Smooth muscle cell (in vitro differentiated cells): ENCODE measurements around the gene CORO1C. TPM values are rescaled to one million over a fixed set of nuclear protein-coding genes. Genes with fewer than 3 reads are reported as not detected.
"Not testable (repeated sequence)": the region's sequence is repeated elsewhere in the genome, so short reads cannot be mapped to it uniquely, and the experiment has no call there.

ENCODE experiments used
- DNase-seq: peaks from one replicate; lab custom pipeline; 2025; ENCODE audit not compliant: unreplicated experiment; lab: John Stamatoyannopoulos, UW
- H2AFZ ChIP-seq: fragments of 200-600 bp; sonication (generic); 2 replicates; pipeline ENCODE4 v1.6.0; 2016; ENCODE audit warnings: antibody characterized with exemption, low read depth, mild to moderate bottlenecking
- H3F3A ChIP-seq: fragments of 200-600 bp; sonication (generic); 2 replicates; pipeline ENCODE4 v1.6.0; 2017; ENCODE audit warnings: antibody characterized with exemption, low read depth
- H3K27ac ChIP-seq: fragments of 200-600 bp; sonication (generic); 2 replicates; pipeline ENCODE4 v1.5.1; 2016; ENCODE audit warnings: low read depth, mild to moderate bottlenecking
- H3K27me3 ChIP-seq: fragments of 200-600 bp; sonication (generic); 2 replicates; pipeline ENCODE4 v1.6.1; 2016; ENCODE audit warnings: low read depth, mild to moderate bottlenecking
- H3K36me3 ChIP-seq: fragments of 200-600 bp; sonication (generic); 2 replicates; pipeline ENCODE4 v1.5.1; 2016; ENCODE audit warnings: low read depth
- H3K4me1 ChIP-seq: fragments of 200-600 bp; sonication (generic); 2 replicates; pipeline ENCODE4 v1.5.1; 2016; ENCODE audit warnings: low read depth
- H3K4me2 ChIP-seq: fragments of 200-600 bp; sonication (generic); 2 replicates; pipeline ENCODE4 v1.6.0; 2016; ENCODE audit warnings: mild to moderate bottlenecking
- H3K4me3 ChIP-seq: fragments of 200-600 bp; sonication (generic); 2 replicates; pipeline ENCODE4 v1.5.1; 2016; ENCODE audit warnings: mild to moderate bottlenecking
- H3K79me2 ChIP-seq: fragments of 200-600 bp; sonication (generic); 2 replicates; pipeline ENCODE4 v1.6.0; 2016; ENCODE audit warnings: low read depth, mild to moderate bottlenecking
- H3K9ac ChIP-seq: fragments of 200-600 bp; sonication (generic); 2 replicates; pipeline ENCODE4 v1.6.0; 2016; ENCODE audit warnings: low read depth
- H3K9me3 ChIP-seq: fragments of 200-600 bp; sonication (generic); replicated peaks from 2 replicates; pipeline ENCODE4 v1.5.1; 2016; ENCODE audit warnings: low read depth
- H4K20me1 ChIP-seq: fragments of 200-600 bp; sonication (generic); 2 replicates; pipeline ENCODE4 v1.6.0; 2016; ENCODE audit warnings: low read depth
- CTCF ChIP-seq: fragments of 200-600 bp; sonication (generic); IDR thresholded peaks from 2 replicates; pipeline ENCODE4 v1.5.1; 2017; ENCODE audit warnings: borderline replicate concordance, mild to moderate bottlenecking, antibody characterized with exemption; ENCODE audit not compliant: insufficient read depth, poor library complexity, severe bottlenecking
- WGBS: methylation state at CpG from one replicate; pipeline ENCODE4 v1.1.7; 2016; ENCODE audit warnings: low lambda C conversion rate; 5-methylcytosine and 5-hydroxymethylcytosine counted together
- polyA plus RNA-seq: library from polyadenylated mRNA; unstranded; fragments of >200 nt; fragmentation: Nextera tagmentation; extraction: Ambion mirVana; gene quantifications from 2 replicates; pipeline ENCODE4 v1.2.1, GENCODE V29; 2016
- total RNA-seq: library from RNA; depleted of rRNA; stranded (reverse); fragments of >200 nt; gene quantifications from 2 replicates; pipeline ENCODE4 v1.2.3, GENCODE V29; 2014

The CORO1C gene
- total and polyA plus RNA-seq, 2 experiments from 2014 or later = 96.7 to 136 TPM

- no peaks in the 10 kb centered on the region for H3K9me3 ChIP-seq
- peaks cover 14% of the 10 kb centered on the region for H3F3A ChIP-seq
- DNase-seq = no peak
- TF ChIP-seq CTCF = no peak
- no peak overlapping the region for H3K9ac ChIP-seq
- no peak overlapping the region for H3K4me3 ChIP-seq
- 96% methylated on average over 7 of the region's 7 CpGs for WGBS
- H2AFZ ChIP-seq = no peak overlapping the region
- H3K27ac ChIP-seq = no peak overlapping the region
- H3K4me1 ChIP-seq = peaks cover 32% of the 10 kb centered on the region
- H3K27me3 ChIP-seq = no peaks in the 10 kb centered on the region
- H3K36me3 ChIP-seq = no peaks in the 10 kb centered on the region
- no peaks in the 10 kb centered on the region for H3K79me2 ChIP-seq
- H4K20me1 ChIP-seq = no peaks in the 10 kb centered on the region
- H3K4me2 ChIP-seq = no peak overlapping the region
Observed at GRCh38 chr12:108633081-108633533, 98.2 kb downstream of the CORO1C start.

GRCh38 chr12:108631261-108631660 lies 100.1 kb downstream of the CORO1C start:
- peak overlapping the region; percentile 95 for H3K27ac ChIP-seq
- H3K27me3 ChIP-seq, H3K36me3 ChIP-seq, H3K4me2 ChIP-seq, H3K4me3 ChIP-seq, H2AFZ ChIP-seq, DNase-seq, H4K20me1 ChIP-seq, H3K9me3 ChIP-seq, H3K9ac ChIP-seq, H3K79me2 ChIP-seq: not testable (repeated sequence)
- peaks cover 19% of the 10 kb centered on the region for H3K4me1 ChIP-seq
- WGBS = 69% methylated on average over 4 of the region's 4 CpGs
- H3F3A ChIP-seq = peaks cover 14% of the 10 kb centered on the region

- Histone ChIP-seq H2AFZ (no peak overlapping the region), H3K4me3 (no peak overlapping the region), H3K36me3 (no peaks in the 10 kb centered on the region), H3K79me2 (no peaks in the 10 kb centered on the region), H3K27me3 (no peaks in the 10 kb centered on the region), H3K4me1 (peaks cover 19% of the 10 kb centered on the region), H3K9ac (peak overlapping the region; percentile 80), H3F3A (peaks cover 14% of the 10 kb centered on the region), H3K4me2 (peak overlapping the region; percentile 60), H3K9me3 (no peaks in the 10 kb centered on the region), H3K27ac (peak overlapping the region; percentile 95), H4K20me1 (no peaks in the 10 kb centered on the region)
- 30% methylated on average over 9 of the region's 9 CpGs for WGBS
- DNase-seq = no peak
- TF ChIP-seq CTCF = no peak
Observed at GRCh38 chr12:108630481-108631207, 100.7 kb downstream of the CORO1C start.

GRCh38 chr12:108629824-108630476 lies 101.4 kb downstream of the CORO1C start:
- H3K79me2 ChIP-seq = no peaks in the 10 kb centered on the region
- DNase-seq = peak; percentile 31
- H4K20me1 ChIP-seq = no peaks in the 10 kb centered on the region
- peaks cover 14% of the 10 kb centered on the region for H3F3A ChIP-seq
- no peak overlapping the region for H3K4me3 ChIP-seq
- H3K27me3 ChIP-seq = no peaks in the 10 kb centered on the region
- peak overlapping the region; percentile 60 for H3K4me2 ChIP-seq
- WGBS = 47% methylated on average over 17 of the region's 17 CpGs
- no peak for TF ChIP-seq CTCF
- no peaks in the 10 kb centered on the region for H3K9me3 ChIP-seq
- H3K4me1 ChIP-seq = peaks cover 13% of the 10 kb centered on the region
- H3K36me3 ChIP-seq = no peaks in the 10 kb centered on the region
- H2AFZ ChIP-seq = no peak overlapping the region
- H3K9ac ChIP-seq = peak overlapping the region; percentile 80
- peak overlapping the region; percentile 95 for H3K27ac ChIP-seq
